ENCODE results near the gene USP11. TPM values are rescaled to one million over a fixed set of nuclear protein-coding genes. Genes with fewer than 3 reads are reported as not detected.
A peak's percentile ranks its signal among the peaks of the same experiment; 100 is the strongest.

USP11 gene
- total and polyA plus RNA-seq, 2 of the 8 experiments (the other 6 are each of a cell fraction or from before 2014, with no cell fraction given) = 40.9 to 84.0 TPM

DNA sequence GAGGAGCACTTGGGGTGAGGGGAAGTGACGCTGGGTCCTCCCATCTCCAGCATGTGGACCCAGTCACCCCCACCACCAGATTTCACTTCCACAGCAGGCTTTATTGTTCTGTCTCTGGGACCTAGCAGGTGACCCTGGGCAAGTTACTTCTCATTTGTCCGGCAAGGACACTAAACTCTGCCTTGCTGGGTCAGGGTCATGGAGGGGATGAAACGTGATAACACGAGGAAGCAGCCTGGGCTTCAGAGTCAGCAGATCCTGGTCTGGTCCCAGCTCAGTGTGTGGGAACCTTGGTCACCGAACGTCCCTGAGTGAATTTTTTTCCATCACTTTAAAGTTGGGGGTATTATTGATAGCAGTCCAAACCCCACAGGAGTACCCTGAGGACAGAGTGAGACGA lies 35.3 kb upstream of the USP11 start:
- peaks cover 19 to 52% of the 10 kb centered on the region in 2 experiments; a peak in 3 of 4 replicates for H3K79me2 ChIP-seq (ENCODE audit: control insufficient read depth in 1 of 2, insufficient read depth in 2 of 2, low read length in 2 of 2)
- no peaks in the 10 kb centered on the region for H3K9me3 ChIP-seq (ENCODE audit: insufficient read depth in 2 of 2, low read depth in 1 of 2, low read length in 1 of 2)
- H3K27me3 ChIP-seq (replicated peaks in 1 of 4; ENCODE audit: control insufficient read depth in 3 of 4, extremely low read depth in 1 of 4, insufficient read depth in 3 of 4, low read length in 3 of 4) = no peaks in the 10 kb centered on the region
- no peak overlapping the region for H2AK5ac ChIP-seq (ENCODE audit: low read depth, low read length)
- no peak overlapping the region for H3K14ac ChIP-seq (ENCODE audit: insufficient read length)
- no peak overlapping the region for H3K4ac ChIP-seq (replicated peaks; ENCODE audit: insufficient read length, low read depth, low read length)
- H2BK15ac ChIP-seq (ENCODE audit: low read length) = no peak overlapping the region
- H3K4me1 ChIP-seq (replicated peaks in 1 of 4; ENCODE audit: control insufficient read depth in 3 of 4, insufficient read depth in 4 of 4, low read length in 3 of 4) = peaks cover 2 to 16% (median 9%) of the 10 kb centered on the region in 4 experiments
- H3K9ac ChIP-seq (replicated peaks in 1 of 4; ENCODE audit: extremely low read depth in 1 of 4, low read depth in 3 of 4, low read length in 3 of 4) = no peak overlapping the region
- no peak overlapping the region for H2BK12ac ChIP-seq (ENCODE audit: low read depth, low read length)
- peaks cover 22 to 58% (median 43%) of the 10 kb centered on the region in 4 experiments for H3K36me3 ChIP-seq (ENCODE audit: control insufficient read depth in 2 of 4, insufficient read depth in 4 of 4, low read length in 3 of 4)
- H4K20me1 ChIP-seq (replicated peaks in 1 of 2; ENCODE audit: control insufficient read depth in 1 of 2, insufficient read depth in 2 of 2, low read length in 2 of 2) = peaks cover 9 to 42% of the 10 kb centered on the region in 2 experiments
- ChIA-PET CTCF (ENCODE audit: partially characterized antibody) (no interaction called here), POLR2A (ENCODE audit: partially characterized antibody) (interaction anchor here (0.8 to 1.0 kb wide), 3 partner anchors 10 to 184 kb away, joined by 3 to 4 read pairs (median 3); no protein-coding TSS in a partner anchor)
- no peak for TF ChIP-seq SP1 (IDR thresholded peaks at IDR 0.05; ENCODE audit: low read depth, low read length)
- TF ChIP-seq BACH1 (IDR thresholded peaks at IDR 0.05; ENCODE audit: low read length) = no peak
- no peak for TF ChIP-seq JUND (IDR thresholded peaks at IDR 0.05; ENCODE audit: low read length)
- no peak for TF ChIP-seq RNF2 (IDR thresholded peaks at IDR 0.05; ENCODE audit: borderline replicate concordance, low read depth, low read length, missing control alignments, poor library complexity, severe bottlenecking)
- no peak for TF ChIP-seq YY1 (IDR thresholded peaks at IDR 0.05; ENCODE audit: low read depth, low read length)
- TF ChIP-seq GTF2F1 (IDR thresholded peaks at IDR 0.05; ENCODE audit: borderline replicate concordance, low read depth, low read length) = no peak
- no peak overlapping the region for H4K8ac ChIP-seq (ENCODE audit: extremely low read depth, insufficient read depth, low read length)
- no peak overlapping the region for H3K27ac ChIP-seq (ENCODE audit: low read depth, low read length)
- H4K5ac ChIP-seq (ENCODE audit: insufficient read length, low read depth, low read length) = no peak overlapping the region
- H2AFZ ChIP-seq (ENCODE audit: low read length) = no peak overlapping the region
- no peak overlapping the region for H3K56ac ChIP-seq (replicated peaks; ENCODE audit: insufficient read length, low read depth, low read length)
- H2BK5ac ChIP-seq (ENCODE audit: low read depth, low read length) = no peak overlapping the region
- WGBS, 2 experiments (ENCODE audit: extremely low coverage in 1 of 2, insufficient coverage in 1 of 2, insufficient read length in 1 of 2, insufficient replicate concordance in 2 of 2, low coverage in 1 of 2, low lambda C conversion rate in 2 of 2, missing lambda C conversion rate in 1 of 2) = 95% methylated on average over 2 of the region's 7 CpGs; no CpG with 5 or more reads in 1 of the 2 experiments
- H3K18ac ChIP-seq (ENCODE audit: extremely low read depth, low read length) = no peak overlapping the region
- no peak overlapping the region for H3K23ac ChIP-seq (ENCODE audit: insufficient read length)
- H3K4me2 ChIP-seq (ENCODE audit: insufficient read depth in 1 of 2, low read depth in 2 of 2, low read length in 2 of 2) = peak overlapping the region; percentile 28 to 93; a peak in 3 of 4 replicates
- H4K91ac ChIP-seq (replicated peaks; ENCODE audit: insufficient read length, low read length) = no peak overlapping the region
- peaks cover 6% of the 10 kb centered on the region; the same call in 1 of the 2 replicates for H3K79me1 ChIP-seq (ENCODE audit: low read depth, low read length)
- no peak overlapping the region for H2BK120ac ChIP-seq (replicated peaks; ENCODE audit: low read depth, low read length)
- FAIRE-seq (no peak), DNase-seq (ENCODE audit: low read depth in 1 of 2, low spot score in 2 of 2) (no peak)
- no peaks in the 10 kb centered on the region for H3K23me2 ChIP-seq (ENCODE audit: low read depth, low read length)
- H3K4me3 ChIP-seq (ENCODE audit: extremely low read depth in 1 of 4, insufficient read depth in 2 of 4, low read depth in 3 of 4, low read length in 4 of 4) = no peak overlapping the region; a peak in 1 of 8 replicates
- H2BK20ac ChIP-seq (ENCODE audit: low read length) = no peak overlapping the region

Data from H1 (cell line).